Stimulated activated CD8-positive, alpha-beta memory T cell treated with anti-CD3 and anti-CD28 coated beads, Interleukin-15, amount 100 ng/mL, for 24 hours (primary cell): ENCODE measurements around the gene LRRC38.
"Not testable (repeated sequence)": the region's sequence is repeated elsewhere in the genome, so short reads cannot be mapped to it uniquely, and the experiment has no call there.

Experiments used
- DNase-seq: peaks from one replicate; pipeline ENCODE4 v3.0.0-alpha.2; 2020; ENCODE audit warnings: low read depth

LRRC38 gene, protein sequence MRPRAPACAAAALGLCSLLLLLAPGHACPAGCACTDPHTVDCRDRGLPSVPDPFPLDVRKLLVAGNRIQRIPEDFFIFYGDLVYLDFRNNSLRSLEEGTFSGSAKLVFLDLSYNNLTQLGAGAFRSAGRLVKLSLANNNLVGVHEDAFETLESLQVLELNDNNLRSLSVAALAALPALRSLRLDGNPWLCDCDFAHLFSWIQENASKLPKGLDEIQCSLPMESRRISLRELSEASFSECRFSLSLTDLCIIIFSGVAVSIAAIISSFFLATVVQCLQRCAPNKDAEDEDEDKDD

DNA sequence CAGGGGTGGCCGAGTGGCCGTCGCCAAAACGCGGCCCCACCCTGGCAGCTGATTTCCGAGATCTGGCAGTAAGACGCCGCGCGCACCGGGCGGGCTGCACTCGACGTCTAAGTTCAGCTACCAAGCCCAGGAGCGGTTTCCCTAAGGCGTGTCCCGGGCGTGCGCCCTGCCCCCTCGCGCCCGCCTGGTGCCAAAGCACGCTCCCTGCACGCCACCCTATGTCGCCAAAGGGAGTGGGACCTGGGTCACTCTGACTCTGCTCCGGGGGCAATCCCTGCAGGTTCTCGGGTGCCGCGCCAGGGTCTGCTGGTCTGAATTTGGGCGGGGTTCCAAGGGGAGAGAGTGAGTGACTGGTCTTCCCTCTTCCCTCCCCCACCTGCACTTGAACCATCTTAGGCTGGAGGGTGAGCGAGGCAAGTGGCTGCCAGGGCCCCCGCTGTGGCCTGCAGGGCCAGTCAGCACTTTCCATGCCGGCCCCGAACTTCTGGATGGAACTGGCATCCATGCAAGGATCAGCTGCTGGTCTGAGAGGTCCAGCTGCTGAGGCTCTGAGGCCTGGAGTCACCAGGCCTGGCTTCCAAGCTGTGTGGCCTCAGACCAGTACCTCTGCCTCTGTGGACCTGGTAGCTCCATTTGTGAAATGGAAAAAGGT lies at the start of gene LRRC38:
TSS of gene LRRC38 (minus strand) at position 109 of the 652 bp plus-strand sequence. CDS start 410 bp downstream, outside the sequence.
- no peak for DNase-seq

DNA sequence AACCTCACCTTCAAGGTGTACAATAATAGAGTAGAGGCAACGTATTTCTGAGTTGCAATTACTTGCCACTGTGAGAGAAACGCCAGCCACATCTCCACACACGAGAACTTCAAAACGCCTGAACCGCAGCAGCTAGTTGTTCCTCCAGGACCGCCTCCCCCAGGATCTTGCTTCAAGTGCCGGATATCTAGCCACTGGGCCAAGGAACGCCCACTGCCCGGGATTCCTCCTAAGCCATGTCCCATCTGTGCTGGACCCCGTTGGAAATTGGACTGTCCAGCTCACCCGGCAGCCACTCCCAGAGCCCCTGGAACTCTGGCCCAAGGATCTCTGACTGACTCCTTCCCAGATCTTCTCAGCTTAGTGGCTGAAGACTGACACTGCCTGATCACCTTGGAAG lies 49.2 kb upstream of the LRRC38 start:
- DNase-seq, result not testable (repeated sequence)

DNA sequence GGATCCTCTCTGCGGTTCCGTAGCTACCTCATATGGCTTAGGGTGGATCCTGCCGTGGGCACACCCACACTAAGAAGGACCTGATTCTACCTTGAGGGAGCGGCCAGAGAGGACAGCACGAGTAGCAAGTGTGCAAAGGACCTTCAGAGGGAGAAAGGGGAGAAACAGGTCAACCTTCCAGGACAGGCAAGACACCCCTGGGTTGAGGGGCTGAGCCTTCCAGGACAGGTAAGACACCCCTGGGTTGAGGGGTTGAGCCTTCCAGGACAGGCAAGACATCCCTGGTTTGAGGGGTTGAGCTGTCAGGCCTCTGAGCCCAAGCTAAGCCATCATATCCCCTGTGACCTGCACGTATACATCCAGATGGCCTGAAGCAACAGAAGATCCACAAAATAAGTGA lies 46.7 kb upstream of the LRRC38 start:
- DNase-seq, result no peak

DNA sequence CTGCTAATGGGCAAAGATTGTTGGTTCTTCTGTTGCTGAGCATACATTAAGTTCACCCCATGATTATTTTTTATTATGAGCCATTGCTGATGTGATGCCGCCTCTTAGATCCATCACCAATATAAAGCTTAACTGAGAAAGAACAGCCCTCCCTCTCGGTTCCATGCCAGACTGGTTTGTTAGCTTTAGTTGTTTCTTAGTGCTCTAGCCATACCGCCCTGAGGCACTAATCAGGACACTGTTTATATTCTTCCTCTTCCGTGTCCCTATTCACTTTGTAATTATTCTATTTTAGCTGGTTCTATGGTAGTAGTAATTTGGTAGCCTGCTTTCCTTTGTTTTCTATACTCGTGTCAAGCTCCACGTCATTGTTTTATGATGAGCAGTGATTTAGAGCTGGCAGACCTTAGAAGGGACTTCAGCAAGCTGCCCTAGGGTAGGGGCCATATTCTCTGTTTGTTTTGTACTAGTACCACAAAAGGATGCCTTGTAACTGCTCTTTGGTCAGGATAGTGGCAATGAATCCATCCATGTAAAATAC lies 42.5 kb upstream of the LRRC38 start:
- DNase-seq, result no peak

DNA sequence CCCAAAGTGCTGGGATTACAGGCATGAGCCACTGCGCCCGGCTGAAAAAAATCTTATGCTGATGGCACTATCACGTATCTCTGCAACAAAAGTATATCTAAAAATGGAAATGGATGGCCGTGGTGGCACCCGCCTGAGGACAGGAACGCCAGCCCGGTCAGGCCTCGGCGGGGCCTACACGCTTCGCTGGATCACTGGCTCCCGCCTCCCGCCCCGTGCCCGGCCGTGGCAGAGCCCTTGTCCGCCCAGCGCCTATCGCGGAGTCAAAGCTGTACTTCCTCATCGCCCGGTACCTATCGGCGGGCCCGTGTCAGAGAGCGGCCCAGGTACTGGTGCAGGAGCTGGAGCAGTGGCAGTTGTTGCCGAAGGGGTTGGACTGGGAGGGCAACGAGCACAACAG lies 41.0 kb upstream of the LRRC38 start:
- DNase-seq, result no peak

DNA sequence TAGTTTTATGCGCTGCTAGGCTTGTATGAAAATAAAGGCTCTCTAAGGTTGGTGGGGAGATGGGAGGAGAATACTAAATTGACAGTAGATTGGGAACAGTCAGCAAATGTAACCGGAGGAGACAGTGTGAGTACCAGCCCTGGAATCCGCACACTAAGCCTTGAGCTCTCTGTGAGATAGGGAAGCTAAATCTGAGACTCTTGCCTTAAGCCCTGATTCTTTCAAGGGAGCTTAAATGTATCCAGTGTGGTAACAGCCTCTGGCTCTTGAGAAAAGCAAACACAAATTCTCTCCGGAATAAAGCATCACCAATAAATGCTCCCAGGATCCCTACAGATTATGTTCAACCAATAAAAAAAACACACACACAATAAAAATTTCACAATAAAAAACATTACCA lies 36.9 kb upstream of the LRRC38 start:
- no peak for DNase-seq

DNA sequence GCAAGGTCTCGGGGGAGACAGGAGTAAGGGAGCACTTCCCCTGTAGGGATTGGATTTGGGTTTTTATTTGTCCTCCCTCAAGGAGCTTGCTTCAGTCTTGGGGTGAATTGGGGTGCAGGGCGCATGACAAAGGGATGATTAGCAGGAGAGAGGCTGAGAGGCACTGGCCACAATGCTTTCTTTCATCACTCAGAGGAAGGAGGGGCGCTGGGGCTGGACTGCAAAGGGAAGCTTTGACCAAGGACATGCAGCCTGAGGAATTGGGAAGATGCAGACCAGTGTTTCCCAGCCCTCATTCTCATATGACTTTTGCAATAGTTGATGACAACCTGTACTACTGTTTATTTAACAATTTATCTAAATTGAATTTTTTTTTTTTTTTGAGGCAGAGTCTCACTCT lies 35.7 kb upstream of the LRRC38 start:
- DNase-seq, result no peak

DNA sequence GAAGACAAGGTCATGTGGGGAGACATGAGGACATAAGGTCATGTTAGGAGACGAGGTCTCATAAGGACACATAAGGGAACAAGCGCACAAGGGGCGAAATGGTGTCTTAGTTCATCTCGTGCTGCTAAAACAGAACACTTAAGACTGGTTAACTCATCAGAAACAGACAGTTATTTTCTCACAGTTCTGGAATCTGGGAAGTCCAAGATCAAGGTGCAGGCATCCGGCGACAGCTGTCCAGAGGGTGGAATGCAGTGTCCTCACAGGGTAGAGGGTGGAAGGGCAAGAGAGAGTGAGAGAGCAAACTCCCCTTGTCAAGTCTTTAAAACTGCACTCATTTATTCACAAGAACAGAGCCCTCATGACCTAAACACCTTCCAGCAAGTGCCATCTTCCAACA lies 35.2 kb upstream of the LRRC38 start:
- DNase-seq, result no peak

DNA sequence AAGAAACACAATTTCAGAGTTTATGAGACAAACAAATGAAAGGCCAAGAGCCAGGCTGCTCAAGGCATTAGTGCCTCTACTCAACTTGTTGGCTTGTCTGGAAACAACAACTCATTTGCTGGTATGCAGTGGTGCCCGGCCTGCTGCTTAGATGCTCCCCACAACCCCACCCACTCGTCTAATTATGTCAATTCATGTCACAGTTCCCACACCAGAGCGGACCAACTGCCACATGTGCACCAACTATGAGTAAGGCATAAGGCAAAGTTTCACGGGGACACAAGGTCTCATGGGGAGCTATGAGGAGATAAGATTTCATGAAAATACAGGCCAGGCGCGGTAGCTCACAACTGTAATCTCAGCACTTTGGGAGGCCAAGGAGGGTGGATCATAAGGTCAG lies 34.5 kb upstream of the LRRC38 start:
- DNase-seq, result no peak

DNA sequence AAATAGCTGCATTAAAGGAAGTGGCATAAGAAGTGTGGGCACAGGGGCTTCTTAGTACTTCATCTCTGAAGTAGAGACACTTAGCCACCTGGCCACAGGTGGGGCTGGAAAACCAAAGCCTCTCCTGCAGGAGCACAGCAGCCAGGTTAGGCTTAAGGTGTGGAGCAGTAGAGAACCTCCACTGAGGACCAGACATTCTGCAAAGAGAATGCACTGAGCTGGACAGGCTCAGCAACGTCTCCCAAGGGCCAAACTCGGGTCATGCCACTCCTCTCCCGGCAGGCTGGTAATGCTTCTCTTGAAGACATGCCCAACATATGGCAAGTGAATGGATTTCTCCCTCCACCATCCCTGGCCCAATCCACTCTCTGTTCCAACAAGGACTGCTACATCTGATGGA lies 33.0 kb upstream of the LRRC38 start:
- no peak for DNase-seq

DNA sequence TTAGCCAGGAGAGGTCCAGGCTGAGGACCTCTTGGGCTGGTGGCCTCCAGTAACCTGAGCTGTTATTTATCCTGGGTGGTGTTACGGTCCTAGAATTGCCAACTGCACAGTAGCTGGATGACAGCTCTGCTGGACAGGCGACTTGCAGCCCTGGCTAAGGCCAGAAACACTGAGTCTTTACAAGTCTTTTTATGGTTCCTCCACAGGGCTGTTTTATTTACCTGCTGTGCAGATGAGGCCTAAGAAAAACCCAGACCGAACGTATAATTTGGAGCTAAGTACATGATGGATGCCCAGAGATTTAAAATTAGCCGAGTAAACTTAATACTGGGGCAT lies 30.4 kb upstream of the LRRC38 start:
- no peak for DNase-seq

DNA sequence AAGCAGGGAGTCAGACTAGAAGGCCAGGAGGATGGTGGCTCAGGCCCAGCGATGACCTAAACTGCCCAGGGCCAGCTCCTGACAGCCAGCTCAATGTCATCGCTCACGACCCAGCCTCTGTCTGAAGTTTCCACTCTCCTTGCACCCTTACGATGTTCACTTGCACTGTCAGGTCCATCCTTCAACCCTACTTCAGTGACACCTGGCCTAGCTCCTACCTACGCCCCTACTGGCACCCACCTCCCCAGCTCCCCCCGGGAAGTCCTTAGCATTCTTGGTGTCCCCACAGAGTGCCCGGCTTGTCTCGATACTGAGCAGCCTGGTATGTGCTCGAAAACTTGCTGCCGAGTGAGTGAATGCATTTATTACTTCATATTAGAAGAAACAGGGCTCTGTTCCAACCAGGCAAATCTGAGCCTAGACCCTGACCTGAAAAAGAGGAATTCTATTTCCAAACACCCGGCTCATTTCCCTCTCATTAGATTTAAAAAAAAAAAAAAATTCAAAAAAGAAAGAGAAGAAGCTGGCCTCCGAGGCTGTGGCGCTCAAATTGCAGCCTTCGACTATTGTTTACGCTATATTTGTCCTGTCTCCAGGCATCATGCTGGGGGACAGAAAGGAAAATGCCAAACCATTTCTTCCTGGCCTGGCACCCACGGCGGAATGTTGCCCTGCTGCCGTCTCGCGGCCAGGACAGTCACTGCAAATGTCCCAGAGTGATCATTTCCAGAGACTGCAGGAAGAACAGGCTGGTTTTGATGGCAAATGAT lies 29.8 kb upstream of the LRRC38 start:
- no peak for DNase-seq

DNA sequence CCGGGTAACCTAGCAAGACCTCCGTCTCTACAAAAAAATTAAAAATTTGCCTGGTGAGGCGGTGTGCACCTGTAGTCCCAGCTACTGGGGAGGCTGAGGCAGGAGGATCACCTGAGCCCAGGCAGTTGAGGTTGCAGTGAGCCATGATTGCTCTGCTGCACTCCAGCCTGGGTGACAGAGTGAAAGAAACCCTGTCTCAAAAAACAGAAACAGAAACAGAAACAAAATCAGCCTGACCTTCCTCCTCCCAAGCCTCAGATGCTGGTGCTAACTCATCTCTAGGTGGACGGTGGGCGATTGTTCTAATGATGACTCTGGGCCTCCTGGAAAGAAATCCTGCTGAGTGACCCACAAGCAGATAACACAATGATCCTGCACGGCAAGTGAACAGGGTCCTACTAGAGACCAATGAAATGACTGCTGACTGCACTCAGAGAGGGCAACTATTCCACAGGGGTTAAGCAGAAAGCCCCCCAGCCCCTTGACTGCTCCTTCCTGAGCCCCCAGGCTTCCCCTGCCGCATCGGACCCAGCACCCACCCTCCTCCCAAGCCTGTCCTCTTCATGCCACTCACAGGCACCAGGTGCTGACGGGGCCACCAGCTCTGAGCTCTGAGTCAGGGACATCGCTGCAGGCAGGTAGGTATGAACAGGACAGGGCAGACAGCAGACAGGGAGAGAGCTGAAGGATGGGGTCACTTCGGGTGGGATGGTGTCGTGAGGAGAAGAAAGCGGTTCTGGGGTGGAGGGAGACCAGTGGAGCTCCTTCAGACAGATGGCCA lies 27.8 kb upstream of the LRRC38 start:
- no peak for DNase-seq

DNA sequence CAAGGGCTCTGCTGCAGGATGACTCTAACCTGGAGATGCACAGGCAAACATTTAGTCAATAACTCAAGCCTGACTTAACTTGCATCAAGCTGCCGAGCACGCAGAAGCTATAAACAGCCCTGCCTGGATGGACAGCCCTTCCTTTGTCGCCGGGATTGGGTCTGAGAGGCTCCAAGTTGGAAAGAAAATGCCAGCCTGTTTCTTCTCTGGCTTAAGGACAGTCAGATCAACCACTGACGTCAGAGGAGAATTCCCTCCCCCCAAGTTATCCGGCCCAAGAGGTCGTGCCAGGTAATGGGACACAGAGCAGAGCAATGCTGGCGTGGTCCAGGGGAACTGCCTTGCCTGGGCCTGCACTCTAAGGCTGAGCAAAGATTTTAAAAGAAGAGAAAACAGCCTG lies 27.1 kb upstream of the LRRC38 start:
- no peak for DNase-seq

DNA sequence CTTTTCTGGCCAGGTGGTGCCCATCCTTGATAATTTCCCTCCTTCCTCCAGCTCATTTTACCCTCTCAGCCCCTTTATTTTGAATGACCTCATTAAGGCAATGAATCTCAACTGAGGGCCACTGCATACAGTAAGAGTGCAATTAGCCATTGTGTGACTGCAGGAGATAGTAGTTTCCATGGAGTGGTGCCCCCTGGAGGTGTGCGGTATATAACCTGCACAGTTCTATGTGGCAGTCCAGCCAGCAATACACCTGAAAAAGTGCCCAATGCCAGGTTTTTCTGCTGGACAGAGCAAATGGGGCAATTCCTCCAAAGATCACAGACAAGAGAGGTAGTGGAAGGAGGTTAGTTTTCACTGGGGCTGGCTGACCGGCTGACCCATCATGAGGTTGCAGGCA lies 25.9 kb upstream of the LRRC38 start:
- no peak for DNase-seq

DNA sequence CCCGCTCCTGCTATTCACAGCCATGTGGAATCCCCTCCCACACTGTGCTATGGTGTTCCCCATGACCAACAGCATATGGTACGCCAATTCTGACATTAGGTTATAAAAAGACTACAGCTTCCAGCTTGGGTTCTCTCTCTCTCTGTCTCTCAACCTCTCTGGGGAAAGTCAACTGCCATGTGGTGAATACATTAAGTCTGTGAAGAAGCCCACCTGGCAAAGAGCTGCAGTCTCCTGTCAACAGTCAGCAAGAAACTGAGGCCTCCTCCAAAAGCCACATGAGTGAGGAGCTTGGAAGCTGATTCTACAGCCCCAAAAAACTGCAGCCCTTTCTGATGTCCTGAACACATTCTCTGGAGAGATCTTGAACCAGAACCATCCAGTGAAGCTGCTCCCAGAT lies 25.0 kb upstream of the LRRC38 start:
- DNase-seq, result no peak

DNA sequence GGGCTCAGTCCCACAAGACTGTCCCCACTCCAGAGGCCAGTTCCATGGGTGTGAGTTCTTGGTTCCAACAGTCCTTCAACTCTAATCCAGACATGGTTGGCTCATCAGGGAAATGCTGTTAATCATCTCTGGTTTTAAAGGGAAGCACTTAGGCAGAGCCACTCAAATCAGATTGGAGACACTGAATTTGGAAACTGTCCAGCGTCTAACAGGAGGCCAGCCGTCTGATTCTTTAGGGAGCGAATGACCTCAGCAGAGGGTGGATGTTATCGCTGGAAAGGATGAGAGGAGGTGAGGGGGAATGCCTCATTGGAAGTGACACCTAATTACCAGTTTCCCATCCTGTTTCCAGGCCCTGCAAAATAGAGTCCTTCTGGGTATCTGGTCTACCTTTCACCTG lies 22.8 kb upstream of the LRRC38 start:
- no peak for DNase-seq

DNA sequence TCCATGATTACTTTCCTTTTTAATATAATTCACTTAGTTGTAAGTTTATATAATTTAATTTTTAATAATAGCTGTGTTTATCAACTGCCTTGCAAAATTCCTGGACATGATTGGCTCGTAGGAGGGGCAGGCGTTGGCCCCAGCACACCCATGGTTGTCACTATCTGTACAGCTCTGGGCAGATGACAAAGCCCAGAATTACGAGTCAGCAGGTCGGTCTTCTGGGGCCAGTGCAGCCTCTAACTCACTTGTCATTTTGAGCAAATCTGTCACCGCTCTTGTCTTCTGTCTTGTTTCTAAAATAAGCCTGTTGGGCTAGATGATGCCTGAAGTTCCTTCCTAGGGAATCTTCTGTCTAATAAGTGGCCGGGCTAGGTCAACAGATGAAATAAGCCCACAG lies 21.4 kb upstream of the LRRC38 start:
- DNase-seq, result no peak

DNA sequence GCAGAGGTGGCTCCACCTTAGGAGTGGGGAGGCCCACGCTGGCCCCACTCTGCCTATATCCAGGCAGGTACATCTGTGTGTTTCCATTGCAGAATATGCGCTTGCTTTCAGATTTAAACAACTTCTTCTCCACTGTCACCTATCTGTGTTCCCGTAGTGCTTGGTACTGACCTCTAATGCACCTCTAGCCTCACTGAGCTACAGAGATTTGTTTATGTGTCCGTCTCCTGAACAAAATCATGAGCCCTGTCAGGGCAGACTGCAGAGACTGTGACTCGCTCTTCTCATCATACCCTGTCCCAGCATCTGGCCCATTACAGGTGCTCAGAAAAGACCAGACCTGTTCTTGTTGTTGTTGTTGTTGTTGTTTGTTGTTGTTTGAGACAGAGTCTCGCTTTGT lies 14.5 kb upstream of the LRRC38 start:
- no peak for DNase-seq

DNA sequence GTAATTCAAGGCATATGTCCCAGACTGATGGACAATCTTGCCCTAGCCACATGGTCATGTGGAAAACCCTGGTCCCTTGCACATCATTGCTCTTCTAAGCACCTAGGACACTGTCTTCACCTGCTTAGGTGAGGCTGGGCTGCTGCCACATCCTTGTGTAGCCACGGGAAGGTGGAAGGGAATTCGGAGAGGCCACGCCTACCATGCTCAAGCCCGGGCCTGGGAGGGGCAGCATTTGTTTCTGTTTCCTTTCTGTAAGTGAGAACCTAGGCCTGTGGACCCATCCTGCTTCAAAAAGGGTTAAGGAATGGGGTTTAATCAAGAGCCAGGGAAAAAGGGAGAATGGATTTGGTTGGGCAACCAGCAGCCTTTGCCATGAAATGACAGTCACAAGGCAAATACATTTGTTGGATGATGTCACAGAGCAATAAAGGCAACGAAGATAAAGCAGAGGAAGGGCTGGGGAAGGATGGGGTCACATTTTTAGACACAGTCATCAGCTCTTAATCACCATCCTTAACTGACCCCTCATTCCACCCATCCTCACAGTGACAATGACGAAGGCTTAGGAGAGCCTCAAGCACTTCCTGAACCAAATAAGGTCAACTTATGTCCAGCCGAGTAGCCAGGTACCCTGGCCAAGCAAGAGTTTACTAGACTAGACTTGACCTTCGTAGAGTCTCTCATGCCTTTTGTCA lies 10.1 kb upstream of the LRRC38 start:
- DNase-seq, result no peak

DNA sequence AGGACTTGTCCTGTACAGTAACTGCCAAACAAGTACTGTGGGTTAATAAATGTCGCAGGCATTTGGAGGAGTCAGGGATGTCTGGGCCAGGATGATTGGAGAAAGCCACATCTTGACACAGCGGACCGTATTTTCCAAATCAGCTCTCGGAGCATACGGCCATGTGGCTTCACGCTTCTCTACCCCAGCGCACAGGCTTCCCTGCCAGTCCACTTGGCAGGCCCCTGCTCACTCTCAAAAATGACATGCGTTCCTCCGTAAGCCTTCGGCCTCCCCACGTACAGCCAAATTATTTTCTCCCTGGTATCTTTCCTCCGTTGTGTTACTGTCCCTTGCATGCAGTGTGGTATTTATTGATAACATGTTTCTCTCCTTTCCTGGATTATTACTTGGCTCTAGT lies 7.2 kb upstream of the LRRC38 start:
- no peak for DNase-seq
